ENCODE results near the gene ARHGEF12.

DNA sequence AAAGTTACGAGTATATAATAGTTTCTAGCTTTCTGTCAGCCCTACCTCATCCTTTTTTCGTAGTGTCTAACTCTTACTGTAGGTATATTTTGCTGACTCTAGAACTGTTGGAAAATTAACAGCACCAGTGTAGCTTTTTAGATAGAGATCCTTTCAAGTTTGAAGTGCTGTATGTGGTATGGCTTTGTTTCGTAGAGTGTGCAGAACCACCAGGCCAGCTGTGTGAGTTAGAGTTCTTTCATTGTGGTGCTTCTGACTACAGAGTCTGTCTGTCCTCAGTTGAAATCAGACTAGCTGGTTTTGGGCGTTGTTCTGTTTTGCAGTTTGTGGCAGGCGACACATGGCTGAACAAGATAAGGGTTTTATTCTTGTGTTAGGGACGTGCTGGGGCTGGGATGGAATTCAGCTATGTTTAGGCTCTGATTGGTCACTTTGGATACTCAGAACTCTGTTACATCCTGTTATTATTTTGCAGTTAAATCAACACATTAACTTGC lies 3.2 kb downstream of the ARHGEF12 start:
- TF ChIP-seq, protein P1, sequence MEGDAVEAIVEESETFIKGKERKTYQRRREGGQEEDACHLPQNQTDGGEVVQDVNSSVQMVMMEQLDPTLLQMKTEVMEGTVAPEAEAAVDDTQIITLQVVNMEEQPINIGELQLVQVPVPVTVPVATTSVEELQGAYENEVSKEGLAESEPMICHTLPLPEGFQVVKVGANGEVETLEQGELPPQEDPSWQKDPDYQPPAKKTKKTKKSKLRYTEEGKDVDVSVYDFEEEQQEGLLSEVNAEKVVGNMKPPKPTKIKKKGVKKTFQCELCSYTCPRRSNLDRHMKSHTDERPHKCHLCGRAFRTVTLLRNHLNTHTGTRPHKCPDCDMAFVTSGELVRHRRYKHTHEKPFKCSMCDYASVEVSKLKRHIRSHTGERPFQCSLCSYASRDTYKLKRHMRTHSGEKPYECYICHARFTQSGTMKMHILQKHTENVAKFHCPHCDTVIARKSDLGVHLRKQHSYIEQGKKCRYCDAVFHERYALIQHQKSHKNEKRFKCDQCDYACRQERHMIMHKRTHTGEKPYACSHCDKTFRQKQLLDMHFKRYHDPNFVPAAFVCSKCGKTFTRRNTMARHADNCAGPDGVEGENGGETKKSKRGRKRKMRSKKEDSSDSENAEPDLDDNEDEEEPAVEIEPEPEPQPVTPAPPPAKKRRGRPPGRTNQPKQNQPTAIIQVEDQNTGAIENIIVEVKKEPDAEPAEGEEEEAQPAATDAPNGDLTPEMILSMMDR (conservative IDR thresholded peaks at IDR 0.05; ENCODE audit: low read depth in 2 of 2), result no peak
- TF ChIP-seq EZH2 (IDR thresholded peaks at IDR 0.05; ENCODE audit: low read depth, unreplicated experiment), result no peak
- no peak for TF ChIP-seq EZH2phosphoT487 (IDR thresholded peaks at IDR 0.05; ENCODE audit: unreplicated experiment)
- TF ChIP-seq POLR2AphosphoS5 (IDR thresholded peaks at IDR 0.05; ENCODE audit: low read depth), result no peak
- TF ChIP-seq JUNB (IDR thresholded peaks at IDR 0.05; ENCODE audit: unreplicated experiment), result no peak
- TF ChIP-seq, protein P2, sequence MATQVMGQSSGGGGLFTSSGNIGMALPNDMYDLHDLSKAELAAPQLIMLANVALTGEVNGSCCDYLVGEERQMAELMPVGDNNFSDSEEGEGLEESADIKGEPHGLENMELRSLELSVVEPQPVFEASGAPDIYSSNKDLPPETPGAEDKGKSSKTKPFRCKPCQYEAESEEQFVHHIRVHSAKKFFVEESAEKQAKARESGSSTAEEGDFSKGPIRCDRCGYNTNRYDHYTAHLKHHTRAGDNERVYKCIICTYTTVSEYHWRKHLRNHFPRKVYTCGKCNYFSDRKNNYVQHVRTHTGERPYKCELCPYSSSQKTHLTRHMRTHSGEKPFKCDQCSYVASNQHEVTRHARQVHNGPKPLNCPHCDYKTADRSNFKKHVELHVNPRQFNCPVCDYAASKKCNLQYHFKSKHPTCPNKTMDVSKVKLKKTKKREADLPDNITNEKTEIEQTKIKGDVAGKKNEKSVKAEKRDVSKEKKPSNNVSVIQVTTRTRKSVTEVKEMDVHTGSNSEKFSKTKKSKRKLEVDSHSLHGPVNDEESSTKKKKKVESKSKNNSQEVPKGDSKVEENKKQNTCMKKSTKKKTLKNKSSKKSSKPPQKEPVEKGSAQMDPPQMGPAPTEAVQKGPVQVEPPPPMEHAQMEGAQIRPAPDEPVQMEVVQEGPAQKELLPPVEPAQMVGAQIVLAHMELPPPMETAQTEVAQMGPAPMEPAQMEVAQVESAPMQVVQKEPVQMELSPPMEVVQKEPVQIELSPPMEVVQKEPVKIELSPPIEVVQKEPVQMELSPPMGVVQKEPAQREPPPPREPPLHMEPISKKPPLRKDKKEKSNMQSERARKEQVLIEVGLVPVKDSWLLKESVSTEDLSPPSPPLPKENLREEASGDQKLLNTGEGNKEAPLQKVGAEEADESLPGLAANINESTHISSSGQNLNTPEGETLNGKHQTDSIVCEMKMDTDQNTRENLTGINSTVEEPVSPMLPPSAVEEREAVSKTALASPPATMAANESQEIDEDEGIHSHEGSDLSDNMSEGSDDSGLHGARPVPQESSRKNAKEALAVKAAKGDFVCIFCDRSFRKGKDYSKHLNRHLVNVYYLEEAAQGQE (IDR thresholded peaks at IDR 0.05; ENCODE audit: unreplicated experiment), result no peak
- no peak for TF ChIP-seq NANOG (IDR thresholded peaks at IDR 0.05; ENCODE audit: borderline replicate concordance)
- TF ChIP-seq CREB1 (CRISPR knock-in tag; IDR thresholded peaks at IDR 0.05; ENCODE audit: low read depth), result no peak
- no peak for TF ChIP-seq ZNF114 (CRISPR knock-in tag; IDR thresholded peaks at IDR 0.05)
